HepG2 (cell line): ENCODE data around the gene ZNF483. TPM values are rescaled to one million over a fixed set of nuclear protein-coding genes. Genes with fewer than 3 reads are reported as not detected.
A peak's percentile ranks its signal among the peaks of the same experiment; 100 is the strongest.

Experiments used
- BORCS8-MEF2B ChIP-seq: sonication (generic); formaldehyde crosslinking; IDR thresholded peaks from 2 replicates; pipeline ENCODE4 v1.8.0; 2022; ENCODE audit warnings: mild to moderate bottlenecking, missing genetic modification reagents
- CC2D1A ChIP-seq: sonication (generic); formaldehyde crosslinking; IDR thresholded peaks from 2 replicates; pipeline ENCODE4 v1.8.1; 2023; ENCODE audit warnings: mild to moderate bottlenecking, missing genetic modification reagents
- FOXP4 ChIP-seq: sonication (generic); formaldehyde crosslinking; IDR thresholded peaks from 2 replicates; pipeline ENCODE4 v1.4.0; 2020; ENCODE audit warnings: missing genetic modification reagents
- HOXA5 ChIP-seq: sonication (generic); formaldehyde crosslinking; IDR thresholded peaks from 2 replicates; pipeline ENCODE4 v1.4.0; 2020; ENCODE audit warnings: missing genetic modification reagents
- KDM5B ChIP-seq: sonication (generic); formaldehyde crosslinking; IDR thresholded peaks from 2 replicates; pipeline ENCODE4 v1.4.0; 2020; ENCODE audit warnings: missing genetic modification reagents, mild to moderate bottlenecking, borderline replicate concordance
- MXD4 ChIP-seq: IDR thresholded peaks from 2 replicates; pipeline ENCODE4 v1.6.1; 2016; ENCODE audit warnings: mild to moderate bottlenecking, missing biosample characterization, missing genetic modification reagents
- SNAI1 ChIP-seq: sonication (generic); formaldehyde crosslinking; IDR thresholded peaks from 2 replicates; pipeline ENCODE4 v1.5.0; 2020; ENCODE audit warnings: mild to moderate bottlenecking, missing genetic modification reagents, borderline replicate concordance
- TBX3 ChIP-seq: fragments of 450-650 bp; IDR thresholded peaks from 2 replicates; pipeline ENCODE4 v1.6.1; 2017; ENCODE audit warnings: antibody characterized with exemption, mild to moderate bottlenecking, inconsistent platforms, borderline replicate concordance
- ZFX ChIP-seq: sonication (generic); formaldehyde crosslinking; IDR thresholded peaks from 2 replicates; pipeline ENCODE4 v1.4.0; 2020; ENCODE audit warnings: mild to moderate bottlenecking, low read depth, missing genetic modification reagents, moderate library complexity
- ZMYM4 ChIP-seq: sonication (generic); formaldehyde crosslinking; IDR thresholded peaks from 2 replicates; pipeline ENCODE4 v1.8.1; 2023; ENCODE audit warnings: mild to moderate bottlenecking, missing genetic modification reagents
- ZNF44 ChIP-seq: sonication (generic); formaldehyde crosslinking; IDR thresholded peaks from 2 replicates; pipeline ENCODE4 v1.5.1; 2020; ENCODE audit warnings: mild to moderate bottlenecking, missing genetic modification reagents
- ZNF484 ChIP-seq: sonication (generic); formaldehyde crosslinking; IDR thresholded peaks from 2 replicates; pipeline ENCODE4 v1.5.1; 2020; ENCODE audit warnings: mild to moderate bottlenecking, low read depth, missing genetic modification reagents, borderline replicate concordance
- ZNF570 ChIP-seq: sonication (generic); formaldehyde crosslinking; IDR thresholded peaks from 2 replicates; pipeline ENCODE4 v1.4.0; 2020; ENCODE audit warnings: mild to moderate bottlenecking, missing genetic modification reagents, borderline replicate concordance
- ZNF597 ChIP-seq: sonication (generic); formaldehyde crosslinking; IDR thresholded peaks from 2 replicates; pipeline ENCODE4 v1.5.0; 2020; ENCODE audit warnings: missing genetic modification reagents
- ZNF776 ChIP-seq: sonication (generic); formaldehyde crosslinking; IDR thresholded peaks from 2 replicates; pipeline ENCODE4 v1.4.0; 2020; ENCODE audit warnings: mild to moderate bottlenecking, missing genetic modification reagents
- polyA plus RNA-seq, 8 experiments: library from polyadenylated mRNA; depleted of rRNA in 3 of 8; stranded (reverse) in 7 of 8; unstranded in 1 of 8; fragments of >200 nt; fragmentation: Illumina TruSeq in 4 of 8; extraction: Trizol in 4 of 8; gene quantifications; 2 replicates each; pipeline versions ENCODE4 v1.2.1 to v1.2.3, GENCODE V29; 2011 to 2016; ENCODE audit warnings: low read depth in 4 of 8, missing spikeins in 1 of 8, mixed read lengths in 1 of 8; ENCODE audit not compliant: insufficient read depth in 1 of 8
- total RNA-seq, 5 experiments: library from RNA; depleted of rRNA; stranded (reverse); fragments of >200 nt; fragmentation: Illumina TruSeq; extraction: Trizol; gene quantifications; 2 replicates each; pipeline ENCODE4 v1.2.3, GENCODE V29; 2016; ENCODE audit warnings: low read depth in 1 of 5
- TF ChIP-seq, protein P1 (sequence below): sonication (generic); formaldehyde crosslinking; IDR thresholded peaks from 2 replicates; pipeline ENCODE4 v1.8.0; 2022; ENCODE audit warnings: mild to moderate bottlenecking, missing genetic modification reagents, borderline replicate concordance
- TF ChIP-seq, protein P2 (sequence below): sonication (generic); formaldehyde crosslinking; IDR thresholded peaks from 2 replicates; pipeline ENCODE4 v1.9.0; 2022; ENCODE audit warnings: missing genetic modification reagents, mild to moderate bottlenecking, borderline replicate concordance
- TF ChIP-seq, protein P3 (sequence below): fragments of 450-650 bp; IDR thresholded peaks from 2 replicates; pipeline ENCODE4 v1.6.1; 2017; ENCODE audit warnings: mild to moderate bottlenecking

ZNF483 gene
- total and polyA plus RNA-seq, 2 of the 13 experiments (the other 11 are each of a cell fraction or from before 2014, with no cell fraction given): 2.0 to 9.5 TPM

GRCh38 chr9:111525056-111525977, at the start of gene ZNF483 (continued):
- 0 out of 2 replicates have a peak, but pooled peaks have one; percentile 28 for TF ChIP-seq ZNF44 (CRISPR knock-in tag)
- TF ChIP-seq ZFX (CRISPR knock-in tag): peak; percentile 6
- 0 out of 2 replicates have a peak, but pooled peaks have one; percentile 43 for TF ChIP-seq ZNF484
- TF ChIP-seq BORCS8-MEF2B (CRISPR knock-in tag): peak; percentile 61; the same call in 1 of the 2 replicates
- TF ChIP-seq, protein P1, sequence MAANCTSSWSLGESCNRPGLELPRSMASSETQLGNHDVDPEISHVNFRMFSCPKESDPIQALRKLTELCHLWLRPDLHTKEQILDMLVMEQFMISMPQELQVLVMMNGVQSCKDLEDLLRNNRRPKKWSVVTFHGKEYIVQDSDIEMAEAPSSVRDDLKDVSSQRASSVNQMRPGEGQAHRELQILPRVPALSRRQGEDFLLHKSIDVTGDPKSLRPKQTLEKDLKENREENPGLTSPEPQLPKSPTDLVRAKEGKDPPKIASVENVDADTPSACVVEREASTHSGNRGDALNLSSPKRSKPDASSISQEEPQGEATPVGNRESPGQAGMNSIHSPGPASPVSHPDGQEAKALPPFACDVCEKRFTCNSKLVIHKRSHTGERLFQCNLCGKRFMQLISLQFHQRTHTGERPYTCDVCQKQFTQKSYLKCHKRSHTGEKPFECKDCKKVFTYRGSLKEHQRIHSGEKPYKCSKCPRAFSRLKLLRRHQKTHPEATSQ (CRISPR knock-in tag): peak; percentile 77; the same call in 1 of the 2 replicates
- TF ChIP-seq MXD4 (CRISPR knock-in tag): peak; percentile 40; the same call in 1 of the 2 replicates
- TF ChIP-seq FOXP4: peak; percentile 9; the same call in 1 of the 2 replicates
- TF ChIP-seq CC2D1A: no peak
- peak; percentile 65; the same call in 1 of the 2 replicates for TF ChIP-seq SNAI1
- no peak for TF ChIP-seq ZNF597 (CRISPR knock-in tag)
- TF ChIP-seq ZMYM4 (CRISPR knock-in tag): peak; percentile 18; the same call in 1 of the 2 replicates
- TF ChIP-seq KDM5B: peak; percentile 75; the same call in 1 of the 2 replicates
- TF ChIP-seq ZNF776: peak; percentile 55; the same call in 1 of the 2 replicates
- TF ChIP-seq ZNF570 (CRISPR knock-in tag): no peak
- TF ChIP-seq, protein P2, sequence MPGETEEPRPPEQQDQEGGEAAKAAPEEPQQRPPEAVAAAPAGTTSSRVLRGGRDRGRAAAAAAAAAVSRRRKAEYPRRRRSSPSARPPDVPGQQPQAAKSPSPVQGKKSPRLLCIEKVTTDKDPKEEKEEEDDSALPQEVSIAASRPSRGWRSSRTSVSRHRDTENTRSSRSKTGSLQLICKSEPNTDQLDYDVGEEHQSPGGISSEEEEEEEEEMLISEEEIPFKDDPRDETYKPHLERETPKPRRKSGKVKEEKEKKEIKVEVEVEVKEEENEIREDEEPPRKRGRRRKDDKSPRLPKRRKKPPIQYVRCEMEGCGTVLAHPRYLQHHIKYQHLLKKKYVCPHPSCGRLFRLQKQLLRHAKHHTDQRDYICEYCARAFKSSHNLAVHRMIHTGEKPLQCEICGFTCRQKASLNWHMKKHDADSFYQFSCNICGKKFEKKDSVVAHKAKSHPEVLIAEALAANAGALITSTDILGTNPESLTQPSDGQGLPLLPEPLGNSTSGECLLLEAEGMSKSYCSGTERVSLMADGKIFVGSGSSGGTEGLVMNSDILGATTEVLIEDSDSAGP (CRISPR knock-in tag): peak; percentile 73; the same call in 1 of the 2 replicates
- TF ChIP-seq, protein P3, sequence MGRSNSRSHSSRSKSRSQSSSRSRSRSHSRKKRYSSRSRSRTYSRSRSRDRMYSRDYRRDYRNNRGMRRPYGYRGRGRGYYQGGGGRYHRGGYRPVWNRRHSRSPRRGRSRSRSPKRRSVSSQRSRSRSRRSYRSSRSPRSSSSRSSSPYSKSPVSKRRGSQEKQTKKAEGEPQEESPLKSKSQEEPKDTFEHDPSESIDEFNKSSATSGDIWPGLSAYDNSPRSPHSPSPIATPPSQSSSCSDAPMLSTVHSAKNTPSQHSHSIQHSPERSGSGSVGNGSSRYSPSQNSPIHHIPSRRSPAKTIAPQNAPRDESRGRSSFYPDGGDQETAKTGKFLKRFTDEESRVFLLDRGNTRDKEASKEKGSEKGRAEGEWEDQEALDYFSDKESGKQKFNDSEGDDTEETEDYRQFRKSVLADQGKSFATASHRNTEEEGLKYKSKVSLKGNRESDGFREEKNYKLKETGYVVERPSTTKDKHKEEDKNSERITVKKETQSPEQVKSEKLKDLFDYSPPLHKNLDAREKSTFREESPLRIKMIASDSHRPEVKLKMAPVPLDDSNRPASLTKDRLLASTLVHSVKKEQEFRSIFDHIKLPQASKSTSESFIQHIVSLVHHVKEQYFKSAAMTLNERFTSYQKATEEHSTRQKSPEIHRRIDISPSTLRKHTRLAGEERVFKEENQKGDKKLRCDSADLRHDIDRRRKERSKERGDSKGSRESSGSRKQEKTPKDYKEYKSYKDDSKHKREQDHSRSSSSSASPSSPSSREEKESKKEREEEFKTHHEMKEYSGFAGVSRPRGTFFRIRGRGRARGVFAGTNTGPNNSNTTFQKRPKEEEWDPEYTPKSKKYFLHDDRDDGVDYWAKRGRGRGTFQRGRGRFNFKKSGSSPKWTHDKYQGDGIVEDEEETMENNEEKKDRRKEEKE: no peak
- no peak for TF ChIP-seq TBX3
- 0 out of 2 replicates have a peak, but pooled peaks have one; percentile 27 for TF ChIP-seq HOXA5 (CRISPR knock-in tag)
